ENCODE results near the gene CTXN1.

GRCh38 chr19:7943444-7944176 lies 17.7 kb upstream of the CTXN1 start, which contains the start of gene TIMM44:
- TF ChIP-seq CTCF (conservative IDR thresholded peaks at IDR 0.05): no peak
- no peak for TF ChIP-seq EZH2 (IDR thresholded peaks at IDR 0.05; ENCODE audit: low read depth)
